ENCODE results near the gene HLA-E. TPM values are rescaled to one million over a fixed set of nuclear protein-coding genes. Genes with fewer than 3 reads are reported as not detected.
A peak's percentile ranks its signal among the peaks of the same experiment; 100 is the strongest.
"Not testable (repeated sequence)": the region's sequence is repeated elsewhere in the genome, so short reads cannot be mapped to it uniquely, and the experiment has no call there.

HLA-E gene
- total RNA-seq, 1 donor from 2014 or later = 13.4 TPM

DNA sequence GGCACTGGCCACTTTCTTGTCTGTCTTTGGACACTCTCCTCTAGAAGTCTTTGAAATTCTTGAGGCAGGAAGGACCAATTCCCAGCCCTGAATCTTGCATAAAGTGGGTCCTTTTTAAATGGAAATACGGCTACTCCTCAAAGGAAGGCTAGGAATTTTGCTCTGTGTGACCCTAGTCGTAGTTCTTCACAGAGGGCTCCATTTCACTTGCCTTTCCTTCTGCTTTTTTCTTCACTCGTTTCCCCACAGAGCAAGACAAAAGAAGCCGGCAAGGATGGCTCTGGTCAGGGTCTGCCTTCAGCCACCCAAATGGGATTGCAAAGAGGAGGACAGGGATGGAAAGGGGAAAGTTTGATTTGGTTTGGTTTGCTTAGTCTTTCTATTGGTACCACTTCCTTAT lies 25.8 kb downstream of the HLA-E start:
- Mint-ChIP-seq H3K4me3 (peak overlapping the region; percentile 79), H3K27ac (ENCODE audit: unreplicated experiment) (no peak overlapping the region), H3K9me3 (peaks cover 6% of the 10 kb centered on the region), H3K36me3 (ENCODE audit: low read depth) (no peaks in the 10 kb centered on the region), H3K4me1 (peaks cover 11% of the 10 kb centered on the region), H3K27me3 (ENCODE audit: low read depth) (peaks cover 59% of the 10 kb centered on the region)
- no peak for DNase-seq (ENCODE audit: low read depth, low spot score)
- TF ChIP-seq, protein P1, sequence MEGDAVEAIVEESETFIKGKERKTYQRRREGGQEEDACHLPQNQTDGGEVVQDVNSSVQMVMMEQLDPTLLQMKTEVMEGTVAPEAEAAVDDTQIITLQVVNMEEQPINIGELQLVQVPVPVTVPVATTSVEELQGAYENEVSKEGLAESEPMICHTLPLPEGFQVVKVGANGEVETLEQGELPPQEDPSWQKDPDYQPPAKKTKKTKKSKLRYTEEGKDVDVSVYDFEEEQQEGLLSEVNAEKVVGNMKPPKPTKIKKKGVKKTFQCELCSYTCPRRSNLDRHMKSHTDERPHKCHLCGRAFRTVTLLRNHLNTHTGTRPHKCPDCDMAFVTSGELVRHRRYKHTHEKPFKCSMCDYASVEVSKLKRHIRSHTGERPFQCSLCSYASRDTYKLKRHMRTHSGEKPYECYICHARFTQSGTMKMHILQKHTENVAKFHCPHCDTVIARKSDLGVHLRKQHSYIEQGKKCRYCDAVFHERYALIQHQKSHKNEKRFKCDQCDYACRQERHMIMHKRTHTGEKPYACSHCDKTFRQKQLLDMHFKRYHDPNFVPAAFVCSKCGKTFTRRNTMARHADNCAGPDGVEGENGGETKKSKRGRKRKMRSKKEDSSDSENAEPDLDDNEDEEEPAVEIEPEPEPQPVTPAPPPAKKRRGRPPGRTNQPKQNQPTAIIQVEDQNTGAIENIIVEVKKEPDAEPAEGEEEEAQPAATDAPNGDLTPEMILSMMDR (conservative IDR thresholded peaks at IDR 0.05) = no peak

- Mint-ChIP-seq H3K4me1 (peaks cover 11% of the 10 kb centered on the region), H3K4me3 (peak overlapping the region; percentile 86), H3K36me3 (ENCODE audit: low read depth) (no peaks in the 10 kb centered on the region), H3K9me3 (peaks cover 6% of the 10 kb centered on the region), H3K27ac (ENCODE audit: unreplicated experiment) (peak overlapping the region; percentile 91), H3K27me3 (ENCODE audit: low read depth) (peaks cover 57% of the 10 kb centered on the region)
- TF ChIP-seq, protein P1 (conservative IDR thresholded peaks at IDR 0.05) = no peak
- peak; percentile 57 for DNase-seq (ENCODE audit: low read depth, low spot score)
Observed at GRCh38 chr6:30515944-30516753, 26.8 kb downstream of the HLA-E start.

DNA sequence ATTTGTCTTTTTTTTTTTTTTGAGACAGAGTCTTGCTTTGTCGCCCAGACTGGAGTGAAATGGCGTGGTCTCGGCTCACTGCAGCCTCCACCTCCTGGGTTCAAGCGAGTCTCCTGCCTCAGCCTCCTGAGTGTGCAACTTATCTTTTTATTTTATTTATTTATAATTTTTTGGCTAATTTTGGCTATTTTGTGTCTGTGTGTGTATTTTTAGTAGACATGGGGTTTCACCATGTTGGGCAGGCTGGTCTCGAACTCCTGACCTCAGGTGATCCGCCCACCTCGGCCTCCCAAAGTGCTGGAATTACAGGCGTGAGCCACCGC lies 27.4 kb downstream of the HLA-E start:
- DNase-seq (ENCODE audit: low read depth, low spot score); H3K36me3 Mint-ChIP-seq (ENCODE audit: low read depth); H3K9me3 Mint-ChIP-seq: not testable (repeated sequence)
- peak overlapping the region; percentile 91 for H3K27ac Mint-ChIP-seq (ENCODE audit: unreplicated experiment)
- peak overlapping the region; percentile 86 for H3K4me3 Mint-ChIP-seq
- peaks cover 56% of the 10 kb centered on the region for H3K27me3 Mint-ChIP-seq (ENCODE audit: low read depth)
- H3K4me1 Mint-ChIP-seq = peaks cover 11% of the 10 kb centered on the region

DNA sequence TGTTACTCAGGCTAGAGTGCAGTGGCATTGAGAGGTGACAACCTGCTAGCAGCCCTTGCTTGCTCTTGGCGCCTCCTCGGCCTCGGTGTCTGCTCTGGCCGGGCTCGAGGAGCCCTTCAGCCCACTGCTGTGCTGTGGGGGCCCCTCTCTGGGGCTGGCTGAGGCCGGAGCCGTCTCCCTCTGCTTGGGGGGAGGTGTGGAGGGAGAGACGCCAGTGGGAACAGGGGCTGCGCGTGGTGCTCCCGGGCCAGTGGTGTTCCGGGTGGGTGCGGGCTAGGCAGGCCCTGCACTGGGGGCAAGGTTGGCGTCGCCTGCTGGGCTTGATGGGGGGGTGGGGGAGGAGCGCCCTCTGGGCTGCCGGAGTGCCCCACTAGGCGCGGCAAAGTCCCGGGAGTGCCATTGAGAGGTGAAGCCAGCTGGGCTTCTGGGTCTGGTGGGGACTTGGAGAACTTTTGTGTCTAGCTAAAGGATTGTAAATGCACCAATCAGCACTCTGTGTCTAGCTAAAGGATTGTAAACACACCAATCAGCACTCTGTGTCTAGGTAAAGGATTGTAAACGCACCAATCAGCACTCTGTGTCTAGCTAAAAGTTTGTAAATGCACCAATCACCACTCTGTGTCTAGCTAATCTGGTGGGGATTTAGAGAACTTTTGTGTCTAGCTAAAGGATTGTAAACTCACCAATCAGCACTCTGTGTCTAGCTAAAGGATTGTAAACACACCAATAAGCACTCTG lies 28.6 kb downstream of the HLA-E start:
- H3K9me3 Mint-ChIP-seq; H3K4me3 Mint-ChIP-seq; H3K36me3 Mint-ChIP-seq (ENCODE audit: low read depth); DNase-seq (ENCODE audit: low read depth, low spot score); H3K27ac Mint-ChIP-seq (ENCODE audit: unreplicated experiment): not testable (repeated sequence)
- H3K4me1 Mint-ChIP-seq = peaks cover 11% of the 10 kb centered on the region
- H3K27me3 Mint-ChIP-seq (ENCODE audit: low read depth) = peaks cover 60% of the 10 kb centered on the region

DNA sequence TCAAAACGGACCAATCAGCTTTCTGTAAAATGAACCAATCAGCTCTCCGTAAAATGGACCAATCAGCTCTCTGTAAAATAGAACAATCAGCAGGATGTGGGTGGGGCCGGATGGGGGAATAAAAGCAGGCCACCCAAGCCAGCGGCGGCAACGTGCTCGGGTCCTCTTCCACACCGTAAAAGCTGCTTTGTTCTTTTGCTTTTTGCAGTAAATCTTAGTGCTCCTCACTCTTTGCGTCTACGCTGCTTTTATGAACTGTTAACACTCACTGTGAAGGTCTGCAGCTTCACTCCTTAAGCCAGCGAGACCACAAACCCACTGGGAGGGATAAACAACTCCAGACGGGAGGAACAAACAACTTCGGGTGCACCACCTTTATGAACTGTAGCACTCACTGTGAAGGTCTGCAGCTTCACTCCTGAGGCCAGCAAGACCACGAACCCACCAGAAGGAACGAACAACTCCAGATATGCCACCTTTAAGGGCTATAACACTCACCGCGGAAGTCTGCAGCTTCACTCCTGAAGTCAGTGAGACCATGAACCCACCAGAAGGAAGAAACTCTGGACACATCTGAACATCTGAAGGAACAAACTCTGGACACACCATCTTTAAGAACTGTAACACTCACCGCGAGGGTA lies 29.3 kb downstream of the HLA-E start:
- H3K36me3 Mint-ChIP-seq (ENCODE audit: low read depth); DNase-seq (ENCODE audit: low read depth, low spot score); H3K4me3 Mint-ChIP-seq; H3K27ac Mint-ChIP-seq (ENCODE audit: unreplicated experiment); H3K9me3 Mint-ChIP-seq: not testable (repeated sequence)
- H3K4me1 Mint-ChIP-seq = peaks cover 11% of the 10 kb centered on the region
- H3K27me3 Mint-ChIP-seq (ENCODE audit: low read depth) = peaks cover 65% of the 10 kb centered on the region

DNA sequence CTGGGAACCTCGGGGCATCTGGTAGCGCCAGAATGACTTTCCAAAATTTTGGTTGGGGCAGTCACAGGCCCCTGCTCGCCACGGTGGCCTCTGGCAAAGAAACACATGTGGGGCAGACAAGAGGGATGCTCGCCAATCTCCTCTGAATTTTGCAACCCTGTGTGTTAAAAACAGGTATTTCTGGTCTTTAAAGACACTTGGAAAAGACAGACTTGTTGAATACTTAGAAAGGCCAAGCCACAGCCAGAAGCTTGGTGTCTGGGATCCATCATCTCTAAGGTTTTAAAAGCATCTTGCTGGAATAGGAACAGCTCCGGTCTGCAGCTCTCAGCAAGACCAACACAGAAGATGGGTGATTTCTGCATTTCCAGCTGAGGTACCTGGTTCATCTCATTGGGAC lies 31.2 kb downstream of the HLA-E start:
- Mint-ChIP-seq H3K4me3 (no peak overlapping the region), H3K27me3 (ENCODE audit: low read depth) (peaks cover 68% of the 10 kb centered on the region), H3K4me1 (peaks cover 8% of the 10 kb centered on the region), H3K27ac (ENCODE audit: unreplicated experiment) (no peak overlapping the region), H3K36me3 (ENCODE audit: low read depth) (no peaks in the 10 kb centered on the region), H3K9me3 (peaks cover 6% of the 10 kb centered on the region)
- TF ChIP-seq, protein P1 (conservative IDR thresholded peaks at IDR 0.05) = no peak
- DNase-seq (ENCODE audit: low read depth, low spot score) = no peak

DNA sequence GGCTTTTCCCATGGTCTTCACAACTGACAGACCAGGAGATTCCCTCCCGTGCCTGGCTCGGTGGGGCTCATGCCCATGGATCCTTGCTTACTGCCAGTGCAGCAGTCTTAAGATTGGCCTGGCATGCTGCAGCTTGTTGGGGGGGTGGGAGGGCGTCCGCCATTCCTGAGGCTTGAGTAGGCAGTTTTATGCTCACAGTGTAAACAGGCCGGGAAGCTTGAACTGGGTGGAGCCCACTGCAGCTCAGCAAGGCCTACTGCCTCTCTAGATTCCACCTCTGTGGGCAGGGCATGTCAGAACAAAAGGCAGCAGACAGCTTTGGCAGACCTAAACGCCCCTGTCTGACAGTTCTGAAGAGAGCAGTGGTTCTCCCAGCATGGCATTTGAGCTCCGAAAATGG lies 31.8 kb downstream of the HLA-E start:
- not testable (repeated sequence) for DNase-seq (ENCODE audit: low read depth, low spot score); H3K36me3 Mint-ChIP-seq (ENCODE audit: low read depth); H3K9me3 Mint-ChIP-seq; H3K27ac Mint-ChIP-seq (ENCODE audit: unreplicated experiment); H3K4me3 Mint-ChIP-seq; H3K4me1 Mint-ChIP-seq
- peaks cover 68% of the 10 kb centered on the region for H3K27me3 Mint-ChIP-seq (ENCODE audit: low read depth)

DNA sequence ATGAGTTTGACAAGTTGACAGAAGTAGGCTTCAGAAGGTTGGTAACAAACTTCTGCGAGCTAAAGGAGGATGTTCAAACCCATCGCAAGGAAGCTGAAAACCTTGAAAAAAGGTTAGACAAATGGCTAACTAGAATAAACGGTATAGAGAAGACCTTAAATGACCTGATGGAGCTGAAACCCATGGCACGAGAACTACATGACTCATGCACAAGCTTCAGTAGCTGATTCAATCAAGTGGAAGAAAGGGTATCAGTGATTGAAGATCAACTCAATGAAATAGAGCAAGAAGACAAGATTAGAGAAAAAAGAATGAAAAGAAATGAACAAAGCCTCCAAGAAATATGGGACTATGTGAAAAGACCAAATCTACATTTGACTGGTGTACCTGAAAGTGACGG lies 32.6 kb downstream of the HLA-E start:
- peaks cover 66% of the 10 kb centered on the region for H3K27me3 Mint-ChIP-seq (ENCODE audit: low read depth)
- H3K4me1 Mint-ChIP-seq; H3K36me3 Mint-ChIP-seq (ENCODE audit: low read depth); H3K4me3 Mint-ChIP-seq; DNase-seq (ENCODE audit: low read depth, low spot score); H3K27ac Mint-ChIP-seq (ENCODE audit: unreplicated experiment); H3K9me3 Mint-ChIP-seq: not testable (repeated sequence)

- not testable (repeated sequence) for DNase-seq (ENCODE audit: low read depth, low spot score); H3K36me3 Mint-ChIP-seq (ENCODE audit: low read depth); H3K4me3 Mint-ChIP-seq; H3K27ac Mint-ChIP-seq (ENCODE audit: unreplicated experiment); H3K9me3 Mint-ChIP-seq; H3K4me1 Mint-ChIP-seq
- H3K27me3 Mint-ChIP-seq (ENCODE audit: low read depth) = peaks cover 69% of the 10 kb centered on the region
Observed at GRCh38 chr6:30526444-30526843, 37.1 kb downstream of the HLA-E start.

DNA sequence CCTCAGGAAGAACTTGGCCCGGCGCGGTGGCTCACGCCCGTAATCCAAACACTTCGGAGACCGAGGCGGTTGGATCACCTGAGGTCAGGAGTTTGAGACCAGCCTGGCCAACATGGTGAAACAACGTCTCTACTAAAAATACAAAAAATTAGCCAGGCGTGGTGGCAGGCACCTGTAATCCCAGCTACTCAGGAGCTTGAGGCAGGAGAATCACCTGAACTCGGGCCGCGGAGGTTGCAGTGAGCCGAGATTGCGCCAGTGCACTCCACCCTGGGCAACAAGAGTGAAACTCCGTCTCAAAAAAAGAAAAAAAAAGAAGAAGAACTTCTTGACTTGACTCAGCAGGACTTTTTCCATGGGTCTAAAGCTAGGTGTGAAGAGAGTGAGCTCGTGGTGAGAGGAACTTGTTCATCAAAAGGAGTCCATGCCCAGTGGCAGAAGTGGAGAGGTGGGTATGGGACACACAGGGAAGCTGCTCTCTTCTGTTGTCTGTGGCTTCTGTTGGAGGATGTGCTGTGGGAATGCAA lies 40.1 kb downstream of the HLA-E start:
- peaks cover 45% of the 10 kb centered on the region for H3K27me3 Mint-ChIP-seq (ENCODE audit: low read depth)
- not testable (repeated sequence) for DNase-seq (ENCODE audit: low read depth, low spot score); H3K4me3 Mint-ChIP-seq; H3K4me1 Mint-ChIP-seq; H3K27ac Mint-ChIP-seq (ENCODE audit: unreplicated experiment); H3K9me3 Mint-ChIP-seq; H3K36me3 Mint-ChIP-seq (ENCODE audit: low read depth)
